HEK293 (cell line): Measurements from ENCODE around the gene CTBP1.

Source experiments
- ZBTB7A ChIP-seq: fragments of 450-650 bp; formaldehyde crosslinking; IDR thresholded peaks from 2 replicates; pipeline ENCODE4 v1.5.1; 2016; ENCODE audit warnings: low read depth, missing biosample characterization, missing genetic modification characterization
- ZBTB8A ChIP-seq: fragments of 450-650 bp; formaldehyde crosslinking; IDR thresholded peaks from 2 replicates; pipeline ENCODE4 v1.5.1; 2016; ENCODE audit warnings: missing biosample characterization, missing genetic modification characterization
- ZFHX2 ChIP-seq: fragments of 450-650 bp; formaldehyde crosslinking; conservative IDR thresholded peaks from 2 replicates; pipeline ENCODE4 v1.5.1; 2016; ENCODE audit warnings: missing biosample characterization, missing genetic modification characterization
- ZNF138 ChIP-seq: fragments of 450-650 bp; formaldehyde crosslinking; IDR thresholded peaks from 2 replicates; pipeline ENCODE4 v1.5.1; 2016; ENCODE audit warnings: missing biosample characterization, missing genetic modification characterization, borderline replicate concordance
- TF ChIP-seq, protein P1 (sequence below): fragments of 450-650 bp; formaldehyde crosslinking; IDR thresholded peaks from 2 replicates; pipeline ENCODE4 v1.5.1; 2016; ENCODE audit warnings: missing biosample characterization, missing genetic modification characterization
- TF ChIP-seq, protein P2 (sequence below): fragments of 450-650 bp; formaldehyde crosslinking; IDR thresholded peaks from 2 replicates; pipeline ENCODE4 v1.5.1; 2016; ENCODE audit warnings: missing biosample characterization, missing genetic modification characterization
- TF ChIP-seq, protein P3 (sequence below): fragments of 450-650 bp; formaldehyde crosslinking; IDR thresholded peaks from 2 replicates; pipeline ENCODE4 v1.5.1; 2016; ENCODE audit warnings: missing biosample characterization, missing genetic modification characterization, low read depth
- TF ChIP-seq, protein P4 (sequence below): fragments of 450-650 bp; formaldehyde crosslinking; IDR thresholded peaks from 2 replicates; pipeline ENCODE4 v1.5.1; 2016; ENCODE audit warnings: missing biosample characterization, missing genetic modification characterization
- TF ChIP-seq, protein P5 (sequence below): fragments of 450-650 bp; formaldehyde crosslinking; IDR thresholded peaks from 2 replicates; pipeline ENCODE4 v1.5.1; 2016; ENCODE audit warnings: missing biosample characterization, missing genetic modification characterization

DNA sequence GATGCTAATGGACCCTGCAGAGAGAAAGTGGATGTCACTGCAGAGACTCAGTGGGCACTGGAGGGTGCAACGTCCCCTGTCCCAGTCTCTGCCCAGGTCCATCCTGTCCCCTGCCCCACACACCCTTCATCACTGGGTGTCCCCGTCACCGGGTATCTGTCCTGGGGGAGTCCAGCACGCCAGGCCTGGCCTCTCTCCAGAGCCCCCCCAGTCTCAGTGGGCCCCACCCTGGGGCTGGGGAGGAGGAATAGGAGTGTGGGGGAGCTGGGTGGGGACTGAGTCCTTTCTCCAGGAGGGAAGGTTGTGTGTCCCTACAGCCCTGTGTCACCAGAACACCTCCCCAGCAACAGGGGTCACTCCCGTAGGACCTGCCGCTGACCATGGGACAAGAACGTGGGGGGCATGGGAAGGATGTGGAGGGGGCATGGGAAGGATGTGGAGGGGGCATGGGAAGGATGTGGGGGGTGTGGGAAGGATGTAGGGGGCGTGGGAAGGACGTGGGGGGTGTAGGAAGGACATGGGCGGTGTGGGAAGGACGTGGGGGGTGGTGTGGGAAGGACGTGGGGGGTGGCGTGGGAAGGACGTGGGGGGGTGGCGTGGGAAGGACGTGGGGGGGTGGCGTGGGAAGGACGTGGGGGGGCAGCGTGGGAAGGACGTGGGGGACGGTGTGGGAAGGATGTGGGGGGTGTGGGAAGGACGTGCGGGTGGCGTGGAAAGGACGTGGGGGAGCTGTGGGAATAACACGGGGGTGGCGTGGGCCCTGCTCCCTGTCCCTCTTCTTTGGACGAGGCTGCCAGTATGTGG lies 55.5 kb downstream of the CTBP1 start:
- no peak for TF ChIP-seq ZBTB7A (tag by site-specific recombination)
- TF ChIP-seq, protein P1, sequence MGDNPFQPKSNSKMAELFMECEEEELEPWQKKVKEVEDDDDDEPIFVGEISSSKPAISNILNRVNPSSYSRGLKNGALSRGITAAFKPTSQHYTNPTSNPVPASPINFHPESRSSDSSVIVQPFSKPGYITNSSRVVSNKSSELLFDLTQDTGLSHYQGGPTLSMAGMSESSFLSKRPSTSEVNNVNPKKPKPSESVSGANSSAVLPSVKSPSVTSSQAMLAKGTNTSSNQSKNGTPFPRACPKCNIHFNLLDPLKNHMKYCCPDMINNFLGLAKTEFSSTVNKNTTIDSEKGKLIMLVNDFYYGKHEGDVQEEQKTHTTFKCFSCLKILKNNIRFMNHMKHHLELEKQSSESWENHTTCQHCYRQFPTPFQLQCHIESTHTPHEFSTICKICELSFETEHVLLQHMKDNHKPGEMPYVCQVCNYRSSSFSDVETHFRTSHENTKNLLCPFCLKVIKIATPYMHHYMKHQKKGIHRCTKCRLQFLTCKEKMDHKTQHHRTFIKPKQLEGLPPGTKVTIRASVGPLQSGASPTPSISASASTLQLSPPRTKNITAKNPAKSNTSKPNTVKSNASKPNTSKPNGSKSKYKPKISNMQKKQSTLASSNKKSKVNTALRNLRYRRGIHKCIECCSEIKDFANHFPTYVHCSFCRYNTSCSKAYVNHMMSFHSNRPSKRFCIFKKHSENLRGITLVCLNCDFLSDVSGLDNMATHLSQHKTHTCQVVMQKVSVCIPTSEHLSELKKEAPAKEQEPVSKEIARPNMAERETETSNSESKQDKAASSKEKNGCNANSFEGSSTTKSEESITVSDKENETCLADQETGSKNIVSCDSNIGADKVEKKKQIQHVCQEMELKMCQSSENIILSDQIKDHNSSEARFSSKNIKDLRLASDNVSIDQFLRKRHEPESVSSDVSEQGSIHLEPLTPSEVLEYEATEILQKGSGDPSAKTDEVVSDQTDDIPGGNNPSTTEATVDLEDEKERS (tag by site-specific recombination) = no peak
- TF ChIP-seq, protein P2, sequence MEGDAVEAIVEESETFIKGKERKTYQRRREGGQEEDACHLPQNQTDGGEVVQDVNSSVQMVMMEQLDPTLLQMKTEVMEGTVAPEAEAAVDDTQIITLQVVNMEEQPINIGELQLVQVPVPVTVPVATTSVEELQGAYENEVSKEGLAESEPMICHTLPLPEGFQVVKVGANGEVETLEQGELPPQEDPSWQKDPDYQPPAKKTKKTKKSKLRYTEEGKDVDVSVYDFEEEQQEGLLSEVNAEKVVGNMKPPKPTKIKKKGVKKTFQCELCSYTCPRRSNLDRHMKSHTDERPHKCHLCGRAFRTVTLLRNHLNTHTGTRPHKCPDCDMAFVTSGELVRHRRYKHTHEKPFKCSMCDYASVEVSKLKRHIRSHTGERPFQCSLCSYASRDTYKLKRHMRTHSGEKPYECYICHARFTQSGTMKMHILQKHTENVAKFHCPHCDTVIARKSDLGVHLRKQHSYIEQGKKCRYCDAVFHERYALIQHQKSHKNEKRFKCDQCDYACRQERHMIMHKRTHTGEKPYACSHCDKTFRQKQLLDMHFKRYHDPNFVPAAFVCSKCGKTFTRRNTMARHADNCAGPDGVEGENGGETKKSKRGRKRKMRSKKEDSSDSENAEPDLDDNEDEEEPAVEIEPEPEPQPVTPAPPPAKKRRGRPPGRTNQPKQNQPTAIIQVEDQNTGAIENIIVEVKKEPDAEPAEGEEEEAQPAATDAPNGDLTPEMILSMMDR (tag by site-specific recombination) = no peak
- no peak for TF ChIP-seq ZBTB8A
- TF ChIP-seq, protein P3, sequence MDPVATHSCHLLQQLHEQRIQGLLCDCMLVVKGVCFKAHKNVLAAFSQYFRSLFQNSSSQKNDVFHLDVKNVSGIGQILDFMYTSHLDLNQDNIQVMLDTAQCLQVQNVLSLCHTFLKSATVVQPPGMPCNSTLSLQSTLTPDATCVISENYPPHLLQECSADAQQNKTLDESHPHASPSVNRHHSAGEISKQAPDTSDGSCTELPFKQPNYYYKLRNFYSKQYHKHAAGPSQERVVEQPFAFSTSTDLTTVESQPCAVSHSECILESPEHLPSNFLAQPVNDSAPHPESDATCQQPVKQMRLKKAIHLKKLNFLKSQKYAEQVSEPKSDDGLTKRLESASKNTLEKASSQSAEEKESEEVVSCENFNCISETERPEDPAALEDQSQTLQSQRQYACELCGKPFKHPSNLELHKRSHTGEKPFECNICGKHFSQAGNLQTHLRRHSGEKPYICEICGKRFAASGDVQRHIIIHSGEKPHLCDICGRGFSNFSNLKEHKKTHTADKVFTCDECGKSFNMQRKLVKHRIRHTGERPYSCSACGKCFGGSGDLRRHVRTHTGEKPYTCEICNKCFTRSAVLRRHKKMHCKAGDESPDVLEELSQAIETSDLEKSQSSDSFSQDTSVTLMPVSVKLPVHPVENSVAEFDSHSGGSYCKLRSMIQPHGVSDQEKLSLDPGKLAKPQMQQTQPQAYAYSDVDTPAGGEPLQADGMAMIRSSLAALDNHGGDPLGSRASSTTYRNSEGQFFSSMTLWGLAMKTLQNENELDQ (tag by site-specific recombination) = no peak
- TF ChIP-seq ZFHX2 (tag by site-specific recombination) = no peak; the same call in 1 of the 2 replicates
- TF ChIP-seq, protein P4, sequence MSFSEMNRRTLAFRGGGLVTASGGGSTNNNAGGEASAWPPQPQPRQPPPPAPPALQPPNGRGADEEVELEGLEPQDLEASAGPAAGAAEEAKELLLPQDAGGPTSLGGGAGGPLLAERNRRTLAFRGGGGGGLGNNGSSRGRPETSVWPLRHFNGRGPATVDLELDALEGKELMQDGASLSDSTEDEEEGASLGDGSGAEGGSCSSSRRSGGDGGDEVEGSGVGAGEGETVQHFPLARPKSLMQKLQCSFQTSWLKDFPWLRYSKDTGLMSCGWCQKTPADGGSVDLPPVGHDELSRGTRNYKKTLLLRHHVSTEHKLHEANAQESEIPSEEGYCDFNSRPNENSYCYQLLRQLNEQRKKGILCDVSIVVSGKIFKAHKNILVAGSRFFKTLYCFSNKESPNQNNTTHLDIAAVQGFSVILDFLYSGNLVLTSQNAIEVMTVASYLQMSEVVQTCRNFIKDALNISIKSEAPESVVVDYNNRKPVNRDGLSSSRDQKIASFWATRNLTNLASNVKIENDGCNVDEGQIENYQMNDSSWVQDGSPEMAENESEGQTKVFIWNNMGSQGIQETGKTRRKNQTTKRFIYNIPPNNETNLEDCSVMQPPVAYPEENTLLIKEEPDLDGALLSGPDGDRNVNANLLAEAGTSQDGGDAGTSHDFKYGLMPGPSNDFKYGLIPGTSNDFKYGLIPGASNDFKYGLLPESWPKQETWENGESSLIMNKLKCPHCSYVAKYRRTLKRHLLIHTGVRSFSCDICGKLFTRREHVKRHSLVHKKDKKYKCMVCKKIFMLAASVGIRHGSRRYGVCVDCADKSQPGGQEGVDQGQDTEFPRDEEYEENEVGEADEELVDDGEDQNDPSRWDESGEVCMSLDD = no peak
- no peak for TF ChIP-seq ZNF138 (tag by site-specific recombination)
- TF ChIP-seq, protein P5, sequence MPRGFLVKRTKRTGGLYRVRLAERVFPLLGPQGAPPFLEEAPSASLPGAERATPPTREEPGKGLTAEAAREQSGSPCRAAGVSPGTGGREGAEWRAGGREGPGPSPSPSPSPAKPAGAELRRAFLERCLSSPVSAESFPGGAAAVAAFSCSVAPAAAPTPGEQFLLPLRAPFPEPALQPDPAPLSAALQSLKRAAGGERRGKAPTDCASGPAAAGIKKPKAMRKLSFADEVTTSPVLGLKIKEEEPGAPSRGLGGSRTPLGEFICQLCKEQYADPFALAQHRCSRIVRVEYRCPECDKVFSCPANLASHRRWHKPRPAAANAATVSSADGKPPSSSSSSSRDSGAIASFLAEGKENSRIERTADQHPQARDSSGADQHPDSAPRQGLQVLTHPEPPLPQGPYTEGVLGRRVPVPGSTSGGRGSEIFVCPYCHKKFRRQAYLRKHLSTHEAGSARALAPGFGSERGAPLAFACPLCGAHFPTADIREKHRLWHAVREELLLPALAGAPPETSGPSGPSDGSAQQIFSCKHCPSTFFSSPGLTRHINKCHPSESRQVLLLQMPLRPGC (tag by site-specific recombination) = no peak
